ENCODE results near the gene SFXN5.

The SFXN5 gene

GRCh38 chr2:72921853-72922252, 149.7 kb downstream of the SFXN5 start:
- Histone ChIP-seq H3K36me3 (ENCODE audit: insufficient read depth, low read length) (no peaks in the 10 kb centered on the region), H3K9me3 (ENCODE audit: low read length) (no peaks in the 10 kb centered on the region), H3K27ac (ENCODE audit: low read depth, low read length) (no peak overlapping the region), H3K9ac (ENCODE audit: low read length) (no peak overlapping the region), H3K4me3 (ENCODE audit: low read depth in 1 of 2, low read length in 2 of 2) (no peak overlapping the region), H3K4me1 (ENCODE audit: insufficient read depth, low read length) (peaks cover 30% of the 10 kb centered on the region), H3K27me3 (ENCODE audit: control insufficient read depth in 1 of 2, insufficient read depth in 2 of 2, low read length in 2 of 2) (peaks cover 80 to 95% of the 10 kb centered on the region in 2 donors)

GRCh38 chr2:72921088-72921851, 150.2 kb downstream of the SFXN5 start:
- Histone ChIP-seq H3K27ac (ENCODE audit: low read depth, low read length) (no peak overlapping the region), H3K27me3 (ENCODE audit: control insufficient read depth in 1 of 2, insufficient read depth in 2 of 2, low read length in 2 of 2) (peaks cover 80 to 95% of the 10 kb centered on the region in 2 donors), H3K9me3 (ENCODE audit: low read length) (no peaks in the 10 kb centered on the region), H3K36me3 (ENCODE audit: insufficient read depth, low read length) (no peaks in the 10 kb centered on the region), H3K9ac (ENCODE audit: low read length) (no peak overlapping the region), H3K4me3 (ENCODE audit: low read depth in 1 of 2, low read length in 2 of 2) (peak overlapping the region in 1 of 2 donors; percentile 31), H3K4me1 (ENCODE audit: insufficient read depth, low read length) (peaks cover 35% of the 10 kb centered on the region)

GRCh38 chr2:72920318-72921087, 151.0 kb downstream of the SFXN5 start:
- H3K36me3 ChIP-seq (ENCODE audit: insufficient read depth, low read length), result no peaks in the 10 kb centered on the region
- peaks cover 80 to 97% of the 10 kb centered on the region in 2 donors for H3K27me3 ChIP-seq (ENCODE audit: control insufficient read depth in 1 of 2, insufficient read depth in 2 of 2, low read length in 2 of 2)
- no peaks in the 10 kb centered on the region for H3K9me3 ChIP-seq (ENCODE audit: low read length)
- H3K4me1 ChIP-seq (ENCODE audit: insufficient read depth, low read length), result peaks cover 39% of the 10 kb centered on the region
- no peak overlapping the region for H3K9ac ChIP-seq (ENCODE audit: low read length)
- H3K4me3 ChIP-seq (ENCODE audit: low read depth in 1 of 2, low read length in 2 of 2), result peak overlapping the region; percentile 23 to 31
- H3K27ac ChIP-seq (ENCODE audit: low read depth, low read length), result no peak overlapping the region

- H3K27me3 ChIP-seq (ENCODE audit: control insufficient read depth in 1 of 2, insufficient read depth in 2 of 2, low read length in 2 of 2), result peaks cover 80 to 97% of the 10 kb centered on the region in 2 donors
- peaks cover 38% of the 10 kb centered on the region for H3K4me1 ChIP-seq (ENCODE audit: insufficient read depth, low read length)
- H3K9ac ChIP-seq (ENCODE audit: low read length), result no peak overlapping the region
- no peak overlapping the region for H3K27ac ChIP-seq (ENCODE audit: low read depth, low read length)
- no peaks in the 10 kb centered on the region for H3K9me3 ChIP-seq (ENCODE audit: low read length)
- peak overlapping the region; percentile 23 to 31 for H3K4me3 ChIP-seq (ENCODE audit: low read depth in 1 of 2, low read length in 2 of 2)
- H3K36me3 ChIP-seq (ENCODE audit: insufficient read depth, low read length), result no peaks in the 10 kb centered on the region
Measured at GRCh38 chr2:72919414-72920317, 151.8 kb downstream of the SFXN5 start.

- H3K27me3 ChIP-seq (ENCODE audit: control insufficient read depth in 1 of 2, insufficient read depth in 2 of 2, low read length in 2 of 2), result peaks cover 80 to 97% of the 10 kb centered on the region in 2 donors
- H3K9me3 ChIP-seq (ENCODE audit: low read length), result peaks cover 5% of the 10 kb centered on the region
- peak overlapping the region; percentile 18 to 29 for H3K4me3 ChIP-seq (ENCODE audit: low read depth in 1 of 2, low read length in 2 of 2)
- H3K4me1 ChIP-seq (ENCODE audit: insufficient read depth, low read length), result peaks cover 33% of the 10 kb centered on the region
- no peak overlapping the region for H3K9ac ChIP-seq (ENCODE audit: low read length)
- H3K27ac ChIP-seq (ENCODE audit: low read depth, low read length), result no peak overlapping the region
- no peaks in the 10 kb centered on the region for H3K36me3 ChIP-seq (ENCODE audit: insufficient read depth, low read length)
Measured at GRCh38 chr2:72917877-72918553, 153.5 kb downstream of the SFXN5 start.

GRCh38 chr2:72917138-72917876, 154.2 kb downstream of the SFXN5 start, which contains the start of gene EMX1:
Gene EMX1, plus strand, starts transcription at chr2:72917519. Its CDS starts 334 bp downstream, at chr2:72917853.
- H3K36me3 ChIP-seq (ENCODE audit: insufficient read depth, low read length), result no peaks in the 10 kb centered on the region
- peaks cover 73 to 95% of the 10 kb centered on the region in 2 donors for H3K27me3 ChIP-seq (ENCODE audit: control insufficient read depth in 1 of 2, insufficient read depth in 2 of 2, low read length in 2 of 2)
- peaks cover 33% of the 10 kb centered on the region for H3K4me1 ChIP-seq (ENCODE audit: insufficient read depth, low read length)
- no peak within 1 kb of the TSS for H3K27ac ChIP-seq (ENCODE audit: low read depth, low read length)
- no peak within 1 kb of the TSS for H3K9ac ChIP-seq (ENCODE audit: low read length)
- peak within 1 kb of the TSS; percentile 38 to 49 for H3K4me3 ChIP-seq (ENCODE audit: low read depth in 1 of 2, low read length in 2 of 2)
- peaks cover 5% of the 10 kb centered on the region for H3K9me3 ChIP-seq (ENCODE audit: low read length)

GRCh38 chr2:72916743-72917137, 154.8 kb downstream of the SFXN5 start:
- Histone ChIP-seq H3K9ac (ENCODE audit: low read length) (no peak overlapping the region), H3K4me1 (ENCODE audit: insufficient read depth, low read length) (peaks cover 33% of the 10 kb centered on the region), H3K4me3 (ENCODE audit: low read depth in 1 of 2, low read length in 2 of 2) (peak overlapping the region; percentile 38 to 43), H3K36me3 (ENCODE audit: insufficient read depth, low read length) (no peaks in the 10 kb centered on the region), H3K27me3 (ENCODE audit: control insufficient read depth in 1 of 2, insufficient read depth in 2 of 2, low read length in 2 of 2) (peaks cover 70 to 95% of the 10 kb centered on the region in 2 donors), H3K27ac (ENCODE audit: low read depth, low read length) (no peak overlapping the region), H3K9me3 (ENCODE audit: low read length) (peaks cover 5% of the 10 kb centered on the region)

- no peaks in the 10 kb centered on the region for H3K36me3 ChIP-seq (ENCODE audit: insufficient read depth, low read length)
- H3K4me1 ChIP-seq (ENCODE audit: insufficient read depth, low read length), result peaks cover 33% of the 10 kb centered on the region
- peak overlapping the region; percentile 38 to 49 for H3K4me3 ChIP-seq (ENCODE audit: low read depth in 1 of 2, low read length in 2 of 2)
- peaks cover 5% of the 10 kb centered on the region for H3K9me3 ChIP-seq (ENCODE audit: low read length)
- H3K27ac ChIP-seq (ENCODE audit: low read depth, low read length), result no peak overlapping the region
- peaks cover 71 to 95% of the 10 kb centered on the region in 2 donors for H3K27me3 ChIP-seq (ENCODE audit: control insufficient read depth in 1 of 2, insufficient read depth in 2 of 2, low read length in 2 of 2)
- no peak overlapping the region for H3K9ac ChIP-seq (ENCODE audit: low read length)
Measured at GRCh38 chr2:72915907-72916742, 155.4 kb downstream of the SFXN5 start.

GRCh38 chr2:72915320-72915906, 156.1 kb downstream of the SFXN5 start:
- Histone ChIP-seq H3K4me1 (ENCODE audit: insufficient read depth, low read length) (peaks cover 30% of the 10 kb centered on the region), H3K4me3 (ENCODE audit: low read depth in 1 of 2, low read length in 2 of 2) (peak overlapping the region in 1 of 2 donors; percentile 49)

More at GRCh38 chr2:72915320-72915906, 156.1 kb downstream of the SFXN5 start:
- no peak overlapping the region for H3K9ac ChIP-seq (ENCODE audit: low read length)
- no peak overlapping the region for H3K27ac ChIP-seq (ENCODE audit: low read depth, low read length)
- peaks cover 71 to 92% of the 10 kb centered on the region in 2 donors for H3K27me3 ChIP-seq (ENCODE audit: control insufficient read depth in 1 of 2, insufficient read depth in 2 of 2, low read length in 2 of 2)
- no peaks in the 10 kb centered on the region for H3K36me3 ChIP-seq (ENCODE audit: insufficient read depth, low read length)
- peaks cover 5% of the 10 kb centered on the region for H3K9me3 ChIP-seq (ENCODE audit: low read length)
